Left lung (tissue), 10 donors: ENCODE results near the gene MYO7A. TPM values are rescaled to one million over a fixed set of nuclear protein-coding genes. Genes with fewer than 3 reads are reported as not detected.
A peak's percentile ranks its signal among the peaks of the same experiment; 100 is the strongest.

ENCODE experiments used
- ATAC-seq: fragments of 200-7000 bp; cut with Tn5 transposase; one replicate; pipeline ENCODE4 v1.9.1; 2020; ENCODE audit warnings: moderate library complexity
- DNase-seq, 4 donors: peaks; one replicate each; pipeline ENCODE4 v3.0.0-alpha.2; 2013 to 2020
- H3K27ac ChIP-seq, 2 donors: fragments of 200-600 bp; sonication (generic) in 1 of 2; one replicate each; pipeline versions ENCODE4 v1.5.0 to v1.8.0; 2020 to 2021
- H3K27me3 ChIP-seq, 2 donors: fragments of 200-600 bp; sonication (generic) in 1 of 2; one replicate each; pipeline versions ENCODE4 v1.5.0 to v1.8.0; 2020 to 2021
- H3K36me3 ChIP-seq, 2 donors: fragments of 200-600 bp; sonication (generic) in 1 of 2; one replicate each; pipeline versions ENCODE4 v1.5.0 to v1.8.0; 2020 to 2021
- H3K4me1 ChIP-seq, 2 donors: fragments of 200-600 bp; one replicate each; pipeline ENCODE4 v1.8.0; 2021
- H3K4me3 ChIP-seq, 2 donors: fragments of 200-600 bp; sonication (generic) in 1 of 2; one replicate each; pipeline versions ENCODE4 v1.5.0 to v1.8.0; 2020 to 2021; ENCODE audit warnings: mild to moderate bottlenecking in 1 of 2
- H3K9me3 ChIP-seq, 2 donors: fragments of 200-600 bp; sonication (generic) in 1 of 2; one replicate each; pipeline versions ENCODE4 v1.5.0 to v1.8.0; 2020 to 2021
- intact Hi-C, 2 donors: fragments of 100-400 bp; cut with DNase I; formaldehyde crosslinking; loops; one replicate each; pipeline versions ENCODE4 v1.11.2 to v1.14.2; 2022
- polyA plus RNA-seq, 6 donors: library from polyadenylated mRNA; unstranded; fragments of 120-200 nt; gene quantifications; one replicate each; pipeline ENCODE4 v1.2.1, GENCODE V29; 2013; ENCODE audit not compliant: insufficient read length in 6 of 6
- total RNA-seq, 2 donors: library from RNA; stranded (reverse); fragmentation: NEBNext Ultra II Directional; extraction: Animal tissue kit (Norgen Biotek cat#: 25700); gene quantifications; one replicate each; pipeline ENCODE4 v1.2.1, GENCODE V29; 2021
- TF ChIP-seq, protein P1 (sequence below), 2 donors: fragments of 200-600 bp; sonication (generic) in 1 of 2; IDR thresholded peaks; one replicate each; pipeline versions ENCODE4 v1.5.0 to v1.8.0; 2021; ENCODE audit warnings: antibody characterized with exemption in 2 of 2
- donor health status: DM: no; HTN: yes; CAD: no.
- donor health status: DM: no; HTN: no; CAD: no.

The MYO7A gene
- total and polyA plus RNA-seq, 8 donors = 4.8 to 13.5 (median 5.8) TPM

DNA sequence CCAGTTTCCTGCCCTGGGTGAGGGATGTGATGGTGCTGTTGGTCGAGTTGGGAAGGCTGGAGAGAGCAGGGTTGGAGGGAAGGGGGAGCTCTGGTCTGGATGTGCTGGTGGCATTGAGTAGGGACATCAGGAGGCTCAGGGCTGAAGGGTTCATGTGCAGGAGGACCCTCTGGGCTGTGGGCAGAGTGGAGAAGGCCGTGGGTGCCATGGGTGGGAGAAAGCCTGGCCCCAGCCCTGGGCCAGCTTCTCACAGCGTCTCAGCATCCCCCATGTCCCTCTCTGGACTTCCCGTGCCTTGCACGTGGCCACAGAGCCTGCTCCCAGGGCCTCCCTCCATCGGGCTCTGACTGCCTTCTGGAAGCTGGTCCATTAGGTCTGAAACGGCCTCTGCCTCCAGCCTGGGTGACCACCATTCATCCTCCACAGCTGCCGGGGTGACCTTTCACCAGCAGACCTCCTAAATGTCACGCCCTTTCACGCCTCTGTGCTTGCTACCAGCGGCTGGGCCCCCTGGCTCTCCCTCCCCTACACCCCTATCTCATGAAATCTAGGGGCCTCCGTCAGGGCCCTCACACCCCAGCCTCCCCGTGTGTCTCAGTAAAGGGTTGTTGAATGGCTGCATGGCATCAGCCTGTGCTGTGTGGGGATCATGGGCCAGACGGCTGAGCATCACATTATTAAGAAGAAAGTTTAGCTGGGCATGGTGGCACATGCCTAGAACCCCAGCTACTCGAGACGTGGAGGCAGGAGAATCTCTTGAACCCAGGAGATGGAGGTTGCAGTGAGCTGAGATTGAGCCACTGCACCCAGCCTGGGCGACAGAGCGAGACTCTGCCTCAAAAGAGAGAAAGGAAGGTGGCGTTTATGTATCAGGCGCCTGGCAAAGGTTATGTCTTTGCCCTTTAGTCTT is 25.5 kb downstream of the MYO7A start:
- Histone ChIP-seq H3K27me3 (no peaks in the 10 kb centered on the region), H3K4me3 (no peak overlapping the region), H3K4me1 (no peaks in the 10 kb centered on the region), H3K27ac (no peak overlapping the region), H3K9me3 (no peaks in the 10 kb centered on the region), H3K36me3 (no peaks in the 10 kb centered on the region)
- ATAC-seq (no peak), DNase-seq (peak in 1 of 4 donors; percentile 48)
- intact Hi-C loops = no loop called here
- TF ChIP-seq, protein P1, sequence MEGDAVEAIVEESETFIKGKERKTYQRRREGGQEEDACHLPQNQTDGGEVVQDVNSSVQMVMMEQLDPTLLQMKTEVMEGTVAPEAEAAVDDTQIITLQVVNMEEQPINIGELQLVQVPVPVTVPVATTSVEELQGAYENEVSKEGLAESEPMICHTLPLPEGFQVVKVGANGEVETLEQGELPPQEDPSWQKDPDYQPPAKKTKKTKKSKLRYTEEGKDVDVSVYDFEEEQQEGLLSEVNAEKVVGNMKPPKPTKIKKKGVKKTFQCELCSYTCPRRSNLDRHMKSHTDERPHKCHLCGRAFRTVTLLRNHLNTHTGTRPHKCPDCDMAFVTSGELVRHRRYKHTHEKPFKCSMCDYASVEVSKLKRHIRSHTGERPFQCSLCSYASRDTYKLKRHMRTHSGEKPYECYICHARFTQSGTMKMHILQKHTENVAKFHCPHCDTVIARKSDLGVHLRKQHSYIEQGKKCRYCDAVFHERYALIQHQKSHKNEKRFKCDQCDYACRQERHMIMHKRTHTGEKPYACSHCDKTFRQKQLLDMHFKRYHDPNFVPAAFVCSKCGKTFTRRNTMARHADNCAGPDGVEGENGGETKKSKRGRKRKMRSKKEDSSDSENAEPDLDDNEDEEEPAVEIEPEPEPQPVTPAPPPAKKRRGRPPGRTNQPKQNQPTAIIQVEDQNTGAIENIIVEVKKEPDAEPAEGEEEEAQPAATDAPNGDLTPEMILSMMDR (IDR thresholded peaks at IDR 0.05) = no peak

DNA sequence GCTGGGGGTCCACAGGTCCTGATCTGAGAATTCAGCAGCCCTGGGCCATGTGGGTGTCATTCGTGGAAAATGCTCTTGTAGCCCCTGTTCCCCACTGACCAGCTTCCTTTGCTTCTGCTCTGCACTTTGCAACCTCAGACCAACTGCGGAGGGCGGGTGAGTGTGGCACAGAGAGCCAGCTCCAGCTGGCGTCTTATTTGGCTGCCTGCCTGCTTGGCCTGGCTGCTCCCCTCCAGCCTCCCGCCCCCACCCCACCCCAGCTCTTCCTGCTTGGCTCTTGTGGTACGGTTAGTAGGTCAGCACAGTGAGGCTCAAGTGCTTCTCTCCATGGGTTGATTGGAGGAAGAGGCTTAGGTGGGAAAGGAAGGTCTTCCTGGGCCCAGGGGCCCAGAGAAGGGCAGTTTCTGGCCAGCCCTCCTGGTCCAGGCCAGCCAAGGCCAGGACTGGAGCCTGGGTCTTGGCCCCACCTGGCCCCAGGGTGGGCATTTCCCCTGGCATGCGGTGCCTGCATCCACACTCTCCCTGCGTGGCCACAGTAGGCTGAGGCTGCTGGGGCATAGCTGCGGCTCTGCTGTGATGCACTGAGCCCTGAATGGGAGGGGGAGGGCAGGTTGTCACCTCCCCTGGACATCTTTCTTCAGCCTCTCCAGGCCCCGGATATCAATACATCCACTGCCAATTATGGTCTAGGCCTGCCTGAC is 26.5 kb downstream of the MYO7A start:
- Histone ChIP-seq H3K27me3 (no peaks in the 10 kb centered on the region), H3K4me3 (no peak overlapping the region), H3K9me3 (no peaks in the 10 kb centered on the region), H3K36me3 (no peaks in the 10 kb centered on the region), H3K4me1 (no peaks in the 10 kb centered on the region), H3K27ac (no peak overlapping the region)
- DNase-seq (peak in 2 of 4 donors; percentile 50 to 57), ATAC-seq (peak; percentile 75)
- TF ChIP-seq, protein P1 (IDR thresholded peaks at IDR 0.05) = no peak
- intact Hi-C loops = no loop called here

DNA sequence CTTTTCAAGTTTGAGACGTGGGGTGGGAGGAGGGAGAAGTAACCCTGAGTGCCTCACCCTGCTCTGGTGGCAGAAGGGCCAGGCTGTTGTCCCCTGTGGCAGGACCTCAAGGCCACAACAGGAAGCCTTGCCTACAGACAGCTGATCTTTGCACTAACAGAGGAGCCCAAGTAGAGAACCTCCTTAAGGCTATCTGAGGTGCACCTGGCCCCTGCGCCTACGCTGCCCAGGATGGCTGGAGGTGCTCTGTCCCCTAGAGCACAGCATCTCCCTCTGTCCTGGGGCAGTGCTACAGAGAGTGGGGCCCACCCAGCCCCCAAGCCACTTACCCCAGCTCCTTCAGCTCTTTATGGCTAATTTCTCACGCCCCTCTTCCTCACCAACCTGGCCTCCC is 27.0 kb downstream of the MYO7A start:
- DNase-seq (peak in 1 of 4 donors; percentile 29), ATAC-seq (no peak)
- H3K4me1 ChIP-seq = no peaks in the 10 kb centered on the region
- intact Hi-C loops = no loop called here
- no peaks in the 10 kb centered on the region for H3K27me3 ChIP-seq
- no peaks in the 10 kb centered on the region for H3K36me3 ChIP-seq
- H3K9me3 ChIP-seq = no peaks in the 10 kb centered on the region
- H3K27ac ChIP-seq = no peak overlapping the region
- TF ChIP-seq, protein P1 (IDR thresholded peaks at IDR 0.05) = no peak
- no peak overlapping the region for H3K4me3 ChIP-seq

DNA sequence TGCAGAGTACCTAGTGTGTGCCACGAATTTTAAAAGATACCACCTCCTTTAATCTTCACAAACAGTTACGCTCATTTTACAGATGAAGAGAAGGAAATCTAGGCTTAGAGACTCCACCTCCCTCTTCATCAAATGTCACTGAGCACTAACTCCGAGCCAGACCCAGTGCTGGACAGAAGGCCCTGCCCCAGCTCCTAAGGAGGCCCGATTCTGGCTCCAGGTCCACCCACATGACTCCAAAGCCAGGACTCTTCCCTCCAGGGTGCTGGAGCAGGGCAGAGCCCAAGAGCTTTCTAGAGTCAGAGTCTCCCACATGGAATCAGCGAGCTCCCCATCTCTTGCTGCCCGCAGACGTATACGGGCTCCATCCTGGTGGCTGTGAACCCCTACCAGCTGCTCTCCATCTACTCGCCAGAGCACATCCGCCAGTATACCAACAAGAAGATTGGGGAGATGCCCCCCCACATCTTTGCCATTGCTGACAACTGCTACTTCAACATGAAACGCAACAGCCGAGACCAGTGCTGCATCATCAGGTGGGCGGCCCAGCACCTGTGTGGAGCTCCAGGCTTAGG is 27.6 kb downstream of the MYO7A start:
- Histone ChIP-seq H3K36me3 (no peaks in the 10 kb centered on the region), H3K27ac (no peak overlapping the region), H3K9me3 (no peaks in the 10 kb centered on the region), H3K27me3 (no peaks in the 10 kb centered on the region), H3K4me1 (no peaks in the 10 kb centered on the region), H3K4me3 (no peak overlapping the region)
- TF ChIP-seq, protein P1 (IDR thresholded peaks at IDR 0.05) = no peak
- intact Hi-C loops = no loop called here
- DNase-seq (peak in 1 of 4 donors; percentile 54), ATAC-seq (no peak)
